Trophoblast cell (in vitro differentiated cells and primary cell): ENCODE results near the gene ENKD1.

Source experiments
- DNase-seq, 2 donors: peaks; one replicate each; pipeline ENCODE4 v3.0.0-alpha.2; 2016
- H2AFZ ChIP-seq: 2 replicates; pipeline ENCODE4 v1.6.1; 2013; ENCODE audit warnings: low read length, moderate library complexity, mild to moderate bottlenecking; ENCODE audit not compliant: insufficient read depth, poor library complexity
- H2AK5ac ChIP-seq: 2 replicates; pipeline ENCODE4 v1.6.1; 2013; ENCODE audit warnings: mild to moderate bottlenecking, low read length
- H2BK120ac ChIP-seq: 2 replicates; pipeline ENCODE4 v1.6.1; 2013; ENCODE audit warnings: low read length, mild to moderate bottlenecking, moderate library complexity; ENCODE audit not compliant: insufficient read depth, poor library complexity
- H2BK12ac ChIP-seq: 2 replicates; pipeline ENCODE4 v1.6.1; 2013; ENCODE audit warnings: mild to moderate bottlenecking, low read length, moderate library complexity
- H2BK5ac ChIP-seq: 2 replicates; pipeline ENCODE4 v1.6.1; 2013; ENCODE audit warnings: low read length, low read depth, moderate library complexity, mild to moderate bottlenecking; ENCODE audit not compliant: poor library complexity
- H3K14ac ChIP-seq: 2 replicates; pipeline ENCODE4 v1.6.1; 2013; ENCODE audit warnings: mild to moderate bottlenecking, low read length
- H3K18ac ChIP-seq: 2 replicates; pipeline ENCODE4 v1.6.1; 2013; ENCODE audit warnings: mild to moderate bottlenecking, low read length
- H3K23ac ChIP-seq: 2 replicates; pipeline ENCODE4 v1.6.1; 2013; ENCODE audit warnings: low read length
- H3K27ac ChIP-seq: 2 replicates; pipeline ENCODE4 v1.5.1; 2013; ENCODE audit warnings: low read depth, mild to moderate bottlenecking, inconsistent platforms, low read length, moderate library complexity
- H3K27me3 ChIP-seq: 2 replicates; pipeline ENCODE4 v1.6.1; 2013; ENCODE audit warnings: inconsistent platforms, mild to moderate bottlenecking, low read length, moderate library complexity; ENCODE audit not compliant: insufficient read depth
- H3K36me3 ChIP-seq, 2 experiments: 1 replicate in 1 of 2; 2 replicates in 1 of 2; pipeline ENCODE4 v1.6.1; 2013; ENCODE audit warnings: low read length in 2 of 2, mild to moderate bottlenecking in 2 of 2, moderate library complexity in 1 of 2; ENCODE audit not compliant: insufficient read depth in 2 of 2, control insufficient read depth in 1 of 2
- H3K4ac ChIP-seq: 2 replicates; pipeline ENCODE4 v1.6.1; 2013; ENCODE audit warnings: low read depth, mild to moderate bottlenecking, low read length, moderate library complexity
- H3K4me1 ChIP-seq, 2 experiments: 1 replicate in 1 of 2; 2 replicates in 1 of 2; pipeline ENCODE4 v1.6.1; 2013; ENCODE audit warnings: low read length in 2 of 2, mild to moderate bottlenecking in 2 of 2, moderate library complexity in 1 of 2; ENCODE audit not compliant: insufficient read depth in 2 of 2, control insufficient read depth in 1 of 2
- H3K4me2 ChIP-seq: 2 replicates; pipeline ENCODE4 v1.6.1; 2013; ENCODE audit warnings: inconsistent platforms, mild to moderate bottlenecking, low read length, moderate library complexity
- H3K4me3 ChIP-seq: 2 replicates; pipeline ENCODE4 v1.5.1; 2013; ENCODE audit warnings: mild to moderate bottlenecking, low read depth, low read length, inconsistent platforms
- H3K79me1 ChIP-seq: one replicate; pipeline ENCODE4 v1.6.1; 2013; ENCODE audit warnings: low read length
- H3K79me2 ChIP-seq: 2 replicates; pipeline ENCODE4 v1.6.1; 2013; ENCODE audit warnings: low read length, mild to moderate bottlenecking; ENCODE audit not compliant: control insufficient read depth, insufficient read depth, poor library complexity
- H3K9ac ChIP-seq: 2 replicates; pipeline ENCODE4 v1.6.1; 2013; ENCODE audit warnings: mild to moderate bottlenecking, low read length
- H3K9me3 ChIP-seq: 2 replicates; pipeline ENCODE4 v1.6.1; 2013; ENCODE audit warnings: low read depth, mild to moderate bottlenecking, control low read depth, inconsistent platforms, low read length; ENCODE audit not compliant: insufficient read depth
- H4K12ac ChIP-seq: 2 replicates; pipeline ENCODE4 v1.6.1; 2013; ENCODE audit warnings: low read depth, mild to moderate bottlenecking, low read length, moderate library complexity
- H4K8ac ChIP-seq: 2 replicates; pipeline ENCODE4 v1.6.1; 2013; ENCODE audit warnings: low read depth, mild to moderate bottlenecking, low read length, moderate library complexity
- H4K91ac ChIP-seq: one replicate; pipeline ENCODE4 v1.6.1; 2013; ENCODE audit warnings: low read depth, mild to moderate bottlenecking, low read length, moderate library complexity
- WGBS: extraction: QIAGEN DNeasy Blood & Tissue Kit; methylation state at CpG from one replicate; pipeline ENCODE4 v1.1.7; 2013; ENCODE audit warnings: missing lambda C conversion rate; ENCODE audit not compliant: insufficient read length, insufficient coverage; ENCODE audit errors: extremely low coverage; 5-methylcytosine and 5-hydroxymethylcytosine counted together

Gene ENKD1

DNA sequence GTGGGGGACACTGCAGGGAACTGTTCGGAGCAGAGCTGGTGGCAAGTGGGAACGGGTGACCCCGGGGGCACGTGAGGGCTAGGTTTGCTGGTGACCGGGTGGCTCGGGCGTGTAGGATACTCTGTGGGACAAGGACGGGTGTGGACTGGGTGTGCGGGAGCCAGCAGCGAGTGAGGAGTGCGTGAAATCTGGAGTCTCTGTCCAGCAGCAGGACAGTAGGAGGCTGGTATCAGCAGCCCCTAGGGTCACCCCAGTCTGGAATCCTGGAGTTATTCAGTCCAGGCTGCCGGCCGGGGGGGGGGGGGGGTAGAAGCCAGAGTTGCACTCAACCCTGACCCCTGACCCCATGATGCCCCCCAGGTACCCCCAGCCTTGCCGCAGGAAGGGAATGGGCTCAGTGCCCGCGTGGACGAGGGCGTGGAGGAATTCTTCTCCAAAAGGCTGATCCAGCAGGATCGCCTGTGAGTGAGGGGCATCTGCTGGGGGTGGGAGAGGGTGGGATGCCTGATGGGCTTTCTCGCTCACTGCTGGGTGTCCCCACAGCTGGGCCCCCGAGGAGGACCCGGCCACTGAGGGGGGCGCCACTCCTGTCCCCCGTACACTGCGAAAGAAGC lies 12.7 kb downstream of the ENKD1 start:
- H3K14ac ChIP-seq, result no peak overlapping the region

DNA sequence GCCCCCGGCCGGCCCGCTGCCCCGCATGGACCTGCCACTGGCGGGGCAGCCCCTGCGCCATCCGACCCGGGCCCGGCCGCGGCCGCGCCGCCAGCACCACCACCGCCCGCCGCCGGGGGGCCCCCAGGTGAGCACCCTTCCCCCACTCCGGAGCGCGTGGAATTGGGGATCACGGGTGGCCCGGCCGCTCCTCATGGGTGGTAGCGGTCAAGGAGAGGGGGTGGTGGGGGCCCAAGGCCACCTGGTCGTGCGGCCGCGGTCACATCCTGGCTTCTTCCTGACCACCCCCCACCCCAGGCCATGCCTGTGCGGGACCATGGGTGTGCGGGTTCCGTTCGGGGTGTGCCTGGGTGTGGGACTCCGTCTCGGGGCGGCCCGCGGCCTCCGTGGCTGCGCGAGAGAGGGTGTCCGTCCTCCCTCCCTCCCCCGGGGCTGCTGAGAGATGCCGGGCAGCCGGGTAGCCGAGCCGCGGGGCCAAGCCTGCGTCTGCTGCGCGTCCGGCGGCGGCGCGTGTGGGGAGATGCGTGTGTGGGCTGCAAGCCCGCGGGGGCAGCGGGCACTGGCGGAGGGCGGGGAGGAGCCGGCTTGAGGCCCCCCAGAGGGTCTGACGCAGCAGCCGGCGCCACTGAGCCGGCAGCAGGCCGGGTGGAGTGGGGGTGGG lies 13.3 kb downstream of the ENKD1 start:
- Histone ChIP-seq H3K23ac (no peak overlapping the region), H2BK5ac (no peak overlapping the region), H3K27ac (no peak overlapping the region), H3K4me3 (peak overlapping the region; percentile 55), H2BK12ac (no peak overlapping the region), H3K27me3 (no peaks in the 10 kb centered on the region), H3K36me3 (peaks cover 7 to 14% of the 10 kb centered on the region in 2 experiments), H3K9ac (no peak overlapping the region), H4K8ac (no peak overlapping the region), H2AFZ (no peak overlapping the region), H3K14ac (no peak overlapping the region), H3K4ac (no peak overlapping the region), H4K91ac (no peak overlapping the region), H3K18ac (no peak overlapping the region), H4K12ac (no peak overlapping the region), H2BK120ac (no peak overlapping the region), H3K4me1 (peaks cover 7 to 10% of the 10 kb centered on the region in 2 experiments), H3K79me1 (no peaks in the 10 kb centered on the region), H3K9me3 (peaks cover 9% of the 10 kb centered on the region), H3K79me2 (no peaks in the 10 kb centered on the region), H3K4me2 (peak overlapping the region; percentile 84), H2AK5ac (no peak overlapping the region)
- WGBS, result no CpG with 5 or more reads among the region's 68 CpGs
- DNase-seq, result no peak

More for the DNA sequence above, 12.7 kb downstream of the ENKD1 start:
- Histone ChIP-seq H2BK120ac (no peak overlapping the region), H3K4me1 (peaks cover 7 to 10% of the 10 kb centered on the region in 2 experiments), H3K23ac (no peak overlapping the region), H3K4me3 (no peak overlapping the region), H3K27ac (no peak overlapping the region), H4K91ac (no peak overlapping the region), H2AK5ac (no peak overlapping the region), H3K36me3 (peaks cover 9 to 17% of the 10 kb centered on the region in 2 experiments), H4K8ac (no peak overlapping the region), H2BK12ac (no peak overlapping the region), H3K79me1 (no peaks in the 10 kb centered on the region), H3K9me3 (peaks cover 7% of the 10 kb centered on the region), H3K9ac (no peak overlapping the region), H3K18ac (no peak overlapping the region), H4K12ac (no peak overlapping the region), H2AFZ (no peak overlapping the region), H2BK5ac (no peak overlapping the region), H3K4me2 (peak overlapping the region; percentile 84), H3K4ac (no peak overlapping the region), H3K79me2 (no peaks in the 10 kb centered on the region), H3K27me3 (no peaks in the 10 kb centered on the region)
- no CpG with 5 or more reads among the region's 25 CpGs for WGBS
- DNase-seq, result no peak

DNA sequence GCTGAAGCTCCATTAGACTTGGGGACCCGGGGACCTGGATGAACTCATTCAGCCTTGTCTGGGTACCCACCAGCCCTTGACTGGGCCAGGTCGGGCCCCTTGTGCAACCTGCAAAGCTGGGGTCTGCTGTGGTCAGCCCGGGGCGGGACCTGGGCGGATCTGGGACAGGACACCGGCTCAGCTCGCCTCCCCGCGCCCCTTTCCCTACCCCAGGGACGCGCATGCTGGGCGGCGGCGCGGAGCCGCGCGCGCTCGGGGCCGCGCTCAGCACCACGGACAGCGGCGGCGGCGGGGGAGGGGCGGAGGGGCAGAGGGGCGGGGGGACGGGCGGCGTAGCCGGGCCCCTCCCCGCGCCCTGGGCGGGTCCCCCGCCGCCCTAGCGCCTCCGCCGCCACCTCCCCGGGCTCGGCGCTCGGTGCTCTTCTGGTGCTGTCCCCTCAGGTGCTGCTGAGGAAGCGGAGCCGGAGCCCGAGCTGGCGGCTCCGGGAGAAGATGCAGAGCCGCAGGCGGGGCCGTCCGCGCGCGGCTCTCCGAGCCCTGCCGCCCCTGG lies 13.9 kb downstream of the ENKD1 start:
- H3K36me3 ChIP-seq, result peaks cover 3 to 8% of the 10 kb centered on the region in 2 experiments
- no peak overlapping the region for H3K18ac ChIP-seq
- H4K91ac ChIP-seq, result no peak overlapping the region
- DNase-seq, result peak in 1 of 2 donors; percentile 27
- no peak overlapping the region for H4K12ac ChIP-seq
- no peak overlapping the region for H3K27ac ChIP-seq
- H2BK5ac ChIP-seq, result no peak overlapping the region
- no peak overlapping the region for H2AFZ ChIP-seq
- no peak overlapping the region for H2BK120ac ChIP-seq
- H3K9ac ChIP-seq, result no peak overlapping the region
- H2AK5ac ChIP-seq, result no peak overlapping the region
- no peaks in the 10 kb centered on the region for H3K79me2 ChIP-seq
- peak overlapping the region; percentile 84 for H3K4me2 ChIP-seq
- no peaks in the 10 kb centered on the region for H3K27me3 ChIP-seq
- H2BK12ac ChIP-seq, result no peak overlapping the region
- H4K8ac ChIP-seq, result no peak overlapping the region
- H3K23ac ChIP-seq, result no peak overlapping the region
- H3K9me3 ChIP-seq, result peaks cover 9% of the 10 kb centered on the region
- H3K4me1 ChIP-seq, result peaks cover 7 to 10% of the 10 kb centered on the region in 2 experiments
- no peaks in the 10 kb centered on the region for H3K79me1 ChIP-seq
- WGBS, result no CpG with 5 or more reads among the region's 59 CpGs
- peak overlapping the region; percentile 55 for H3K4me3 ChIP-seq
- H3K4ac ChIP-seq, result no peak overlapping the region
- H3K14ac ChIP-seq, result no peak overlapping the region

DNA sequence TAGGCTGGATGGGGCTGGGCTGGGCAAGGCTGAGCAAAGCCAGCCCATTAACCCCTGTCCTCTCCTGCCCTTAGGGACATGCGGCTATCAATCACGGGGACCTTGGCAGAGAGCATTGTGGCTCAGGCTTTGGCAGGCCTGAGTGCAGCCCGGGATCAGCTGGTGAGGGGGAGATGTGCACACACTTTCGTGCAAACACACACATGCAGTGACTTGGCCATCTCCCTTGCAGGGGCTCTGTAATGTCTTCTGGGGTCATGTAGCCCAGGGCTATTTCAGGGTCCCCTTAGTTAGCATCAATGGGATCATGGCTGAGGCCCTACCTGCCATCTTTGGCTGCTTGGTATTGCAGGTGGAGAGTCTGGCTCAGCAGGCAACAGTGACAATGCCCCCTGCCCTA lies 14.7 kb downstream of the ENKD1 start:
- Histone ChIP-seq H3K4me1 (peaks cover 7 to 10% of the 10 kb centered on the region in 2 experiments), H3K27ac (no peak overlapping the region), H4K91ac (no peak overlapping the region), H3K79me2 (no peaks in the 10 kb centered on the region), H3K23ac (no peak overlapping the region), H3K79me1 (no peaks in the 10 kb centered on the region), H3K36me3 (peaks cover 0 to 1% of the 10 kb centered on the region in 2 experiments), H3K4me3 (no peak overlapping the region), H3K27me3 (no peaks in the 10 kb centered on the region), H4K8ac (no peak overlapping the region), H2BK12ac (no peak overlapping the region), H3K4ac (no peak overlapping the region), H3K9ac (no peak overlapping the region), H3K4me2 (no peak overlapping the region), H3K18ac (no peak overlapping the region), H2AFZ (no peak overlapping the region), H3K9me3 (peaks cover 9% of the 10 kb centered on the region), H2BK5ac (no peak overlapping the region), H3K14ac (no peak overlapping the region), H4K12ac (no peak overlapping the region), H2AK5ac (no peak overlapping the region), H2BK120ac (no peak overlapping the region)
- DNase-seq, result no peak
- no CpG with 5 or more reads among the region's 4 CpGs for WGBS
